Thyroid gland (tissue), 4 donors: ENCODE results near the gene FBXL17.

Experiments
- CTCF ChIP-seq, 6 experiments: fragments of 200-600 bp in 3 of 6; fragments of 450-650 bp in 3 of 6; sonication (generic) in 3 of 6; IDR thresholded peaks; one replicate each; pipeline ENCODE4 v1.5.1; 2016 to 2019; ENCODE audit warnings: antibody characterized with exemption in 6 of 6, mild to moderate bottlenecking in 2 of 6, inconsistent platforms in 1 of 6, moderate library complexity in 1 of 6
- POLR2A ChIP-seq, 2 donors: fragments of 450-650 bp; IDR thresholded peaks; one replicate each; pipeline ENCODE4 v1.6.1; 2017; ENCODE audit warnings: antibody characterized with exemption in 2 of 2, mild to moderate bottlenecking in 2 of 2, moderate library complexity in 1 of 2

- no peak for TF ChIP-seq CTCF (IDR thresholded peaks at IDR 0.05)
- no peak for TF ChIP-seq POLR2A (IDR thresholded peaks at IDR 0.05)
These were observed 415.7 kb downstream of the FBXL17 start for GRCh38 chr5:107966201-107966600.
